ENCODE measurements around the gene GMDS.

The GMDS gene

GRCh38 chr6:1940381-1940780, 305.0 kb downstream of the GMDS start:
- DNase-seq (ENCODE audit: low read depth in 2 of 2) = no peak

GRCh38 chr6:1933292-1933691, 312.1 kb downstream of the GMDS start:
- no peak for DNase-seq (ENCODE audit: low read depth in 2 of 2)

- DNase-seq (ENCODE audit: low read depth in 2 of 2) = no peak
These were observed 313.6 kb downstream of the GMDS start for GRCh38 chr6:1931817-1932216.

GRCh38 chr6:1930356-1930755, 315.0 kb downstream of the GMDS start:
- no peak for DNase-seq (ENCODE audit: low read depth in 2 of 2)

GRCh38 chr6:1929931-1930330, 315.5 kb downstream of the GMDS start:
- no peak for DNase-seq (ENCODE audit: low read depth in 2 of 2)

- no peak for DNase-seq (ENCODE audit: low read depth in 2 of 2)
These were observed 319.5 kb downstream of the GMDS start for GRCh38 chr6:1925743-1926430.

GRCh38 chr6:1923449-1923848, 322.0 kb downstream of the GMDS start:
- DNase-seq (ENCODE audit: low read depth in 2 of 2) = no peak

- peak; percentile 42 to 65 for DNase-seq (ENCODE audit: low read depth in 2 of 2)
These were observed 327.6 kb downstream of the GMDS start for GRCh38 chr6:1917626-1918371.

- no peak for DNase-seq (ENCODE audit: low read depth in 2 of 2)
These were observed 328.9 kb downstream of the GMDS start for GRCh38 chr6:1916334-1917070.

GRCh38 chr6:1915226-1915625, 330.2 kb downstream of the GMDS start:
- DNase-seq (ENCODE audit: low read depth in 2 of 2) = no peak

GRCh38 chr6:1913577-1913976, 331.8 kb downstream of the GMDS start:
- no peak for DNase-seq (ENCODE audit: low read depth in 2 of 2)

- DNase-seq (ENCODE audit: low read depth in 2 of 2) = no peak
These were observed 332.7 kb downstream of the GMDS start for GRCh38 chr6:1912731-1913130.

- DNase-seq (ENCODE audit: low read depth in 2 of 2) = no peak
These were observed 333.9 kb downstream of the GMDS start for GRCh38 chr6:1911474-1911873.

GRCh38 chr6:1910621-1911407, 334.6 kb downstream of the GMDS start:
- no peak for DNase-seq (ENCODE audit: low read depth in 2 of 2)

- no peak for DNase-seq (ENCODE audit: low read depth in 2 of 2)
These were observed 336.6 kb downstream of the GMDS start for GRCh38 chr6:1908784-1909183.

- no peak for DNase-seq (ENCODE audit: low read depth in 2 of 2)
These were observed 338.8 kb downstream of the GMDS start for GRCh38 chr6:1906609-1907008.

- no peak for DNase-seq (ENCODE audit: low read depth in 2 of 2)
These were observed 339.4 kb downstream of the GMDS start for GRCh38 chr6:1906014-1906413.

- no peak for DNase-seq (ENCODE audit: low read depth in 2 of 2)
These were observed 340.5 kb downstream of the GMDS start for GRCh38 chr6:1904898-1905297.

- DNase-seq (ENCODE audit: low read depth in 2 of 2) = no peak
These were observed 341.0 kb downstream of the GMDS start for GRCh38 chr6:1904466-1904799.

GRCh38 chr6:1903780-1904465, 341.5 kb downstream of the GMDS start:
- no peak for DNase-seq (ENCODE audit: low read depth in 2 of 2)

- DNase-seq (ENCODE audit: low read depth in 2 of 2) = no peak
These were observed 343.8 kb downstream of the GMDS start for GRCh38 chr6:1901556-1901955.

- no peak for DNase-seq (ENCODE audit: low read depth in 2 of 2)
These were observed 348.5 kb downstream of the GMDS start for GRCh38 chr6:1896897-1897296.

All from stimulated activated CD8-positive, alpha-beta memory T cell treated with anti-CD3 and anti-CD28 coated beads, Interleukin-15, amount 100 ng/mL, for 48 hours (primary cell).